Colonic mucosa (tissue), 4 donors: Measurements from ENCODE around the gene PARVG. TPM values are rescaled to one million over a fixed set of nuclear protein-coding genes. Genes with fewer than 3 reads are reported as not detected.

Experiments used
- DNase-seq: peaks from one replicate; pipeline ENCODE4 v3.0.0-alpha.2; 2020
- H3K27ac ChIP-seq: fragments of 200-600 bp; one replicate; pipeline ENCODE4 v1.8.0; 2021
- H3K27me3 ChIP-seq: fragments of 200-600 bp; one replicate; pipeline ENCODE4 v1.8.0; 2021
- H3K36me3 ChIP-seq: fragments of 200-600 bp; one replicate; pipeline ENCODE4 v1.8.0; 2021
- H3K4me1 ChIP-seq: fragments of 200-600 bp; one replicate; pipeline ENCODE4 v1.8.0; 2021; ENCODE audit warnings: mild to moderate bottlenecking
- H3K4me3 ChIP-seq: fragments of 200-600 bp; one replicate; pipeline ENCODE4 v1.8.0; 2021
- H3K9ac ChIP-seq, 2 donors: one replicate each; pipeline ENCODE4 v1.7.0; 2013; ENCODE audit warnings: control low read depth in 2 of 2, low read depth in 2 of 2, low read length in 2 of 2
- H3K9me3 ChIP-seq: fragments of 200-600 bp; one replicate; pipeline ENCODE4 v1.8.0; 2021
- intact Hi-C: fragments of 100-400 bp; cut with DNase I; formaldehyde crosslinking; loops from one replicate; pipeline ENCODE4 v1.14.1; 2022
- total RNA-seq, 2 donors: library from RNA; stranded (reverse); fragmentation: NEBNext Ultra II Directional in 1 of 2; extraction: Animal tissue kit (Norgen Biotek cat#: 25700) in 1 of 2; gene quantifications; one replicate each; pipeline ENCODE4 v1.2.1, GENCODE V29; 2021
- TF ChIP-seq, protein P1 (sequence below): fragments of 200-600 bp; IDR thresholded peaks from one replicate; pipeline ENCODE4 v1.8.0; 2022; ENCODE audit warnings: antibody characterized with exemption, mild to moderate bottlenecking
- donor health status: healthy.
- donor health status: DM: no; HTN: no; CAD: no.
- donor health status: DM: no; HTN: no; CAD: no.

The PARVG gene
- total RNA-seq, 2 donors from 2014 or later = 2.4 to 4.1 TPM

- Histone ChIP-seq H3K27ac (no peak overlapping the region), H3K9me3 (no peaks in the 10 kb centered on the region), H3K9ac (no peak overlapping the region), H3K4me1 (no peaks in the 10 kb centered on the region), H3K36me3 (no peaks in the 10 kb centered on the region), H3K4me3 (no peak overlapping the region), H3K27me3 (no peaks in the 10 kb centered on the region)
- intact Hi-C loops = no loop called here
- TF ChIP-seq, protein P1, sequence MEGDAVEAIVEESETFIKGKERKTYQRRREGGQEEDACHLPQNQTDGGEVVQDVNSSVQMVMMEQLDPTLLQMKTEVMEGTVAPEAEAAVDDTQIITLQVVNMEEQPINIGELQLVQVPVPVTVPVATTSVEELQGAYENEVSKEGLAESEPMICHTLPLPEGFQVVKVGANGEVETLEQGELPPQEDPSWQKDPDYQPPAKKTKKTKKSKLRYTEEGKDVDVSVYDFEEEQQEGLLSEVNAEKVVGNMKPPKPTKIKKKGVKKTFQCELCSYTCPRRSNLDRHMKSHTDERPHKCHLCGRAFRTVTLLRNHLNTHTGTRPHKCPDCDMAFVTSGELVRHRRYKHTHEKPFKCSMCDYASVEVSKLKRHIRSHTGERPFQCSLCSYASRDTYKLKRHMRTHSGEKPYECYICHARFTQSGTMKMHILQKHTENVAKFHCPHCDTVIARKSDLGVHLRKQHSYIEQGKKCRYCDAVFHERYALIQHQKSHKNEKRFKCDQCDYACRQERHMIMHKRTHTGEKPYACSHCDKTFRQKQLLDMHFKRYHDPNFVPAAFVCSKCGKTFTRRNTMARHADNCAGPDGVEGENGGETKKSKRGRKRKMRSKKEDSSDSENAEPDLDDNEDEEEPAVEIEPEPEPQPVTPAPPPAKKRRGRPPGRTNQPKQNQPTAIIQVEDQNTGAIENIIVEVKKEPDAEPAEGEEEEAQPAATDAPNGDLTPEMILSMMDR = no peak
- no peak for DNase-seq
Measured at GRCh38 chr22:44219101-44219870, 38.6 kb downstream of the PARVG start.

GRCh38 chr22:44220727-44221680 is 40.3 kb downstream of the PARVG start:
- Histone ChIP-seq H3K4me3 (no peak overlapping the region), H3K9me3 (no peaks in the 10 kb centered on the region), H3K27ac (no peak overlapping the region), H3K27me3 (no peaks in the 10 kb centered on the region), H3K36me3 (no peaks in the 10 kb centered on the region), H3K4me1 (no peaks in the 10 kb centered on the region), H3K9ac (no peak overlapping the region)
- no peak for DNase-seq
- TF ChIP-seq, protein P1 = no peak
- intact Hi-C loops = no loop called here

GRCh38 chr22:44221710-44222475 is 41.2 kb downstream of the PARVG start:
- no peaks in the 10 kb centered on the region for H3K27me3 ChIP-seq
- no peak for DNase-seq

GRCh38 chr22:44224166-44224565 is 43.4 kb downstream of the PARVG start:
- H3K4me3 ChIP-seq = no peak overlapping the region
- H3K27ac ChIP-seq = no peak overlapping the region
- no peaks in the 10 kb centered on the region for H3K4me1 ChIP-seq
- H3K9ac ChIP-seq = no peak overlapping the region
- H3K27me3 ChIP-seq = no peaks in the 10 kb centered on the region
- no peaks in the 10 kb centered on the region for H3K36me3 ChIP-seq
- intact Hi-C loops = no loop called here
- DNase-seq = no peak
- H3K9me3 ChIP-seq = no peaks in the 10 kb centered on the region
- TF ChIP-seq, protein P1 = no peak

More at GRCh38 chr22:44221710-44222475, 41.2 kb downstream of the PARVG start:
- TF ChIP-seq, protein P1 = no peak
- H3K27ac ChIP-seq = no peak overlapping the region
- H3K36me3 ChIP-seq = no peaks in the 10 kb centered on the region
- intact Hi-C loops = no loop called here
- H3K4me1 ChIP-seq = no peaks in the 10 kb centered on the region
- no peaks in the 10 kb centered on the region for H3K9me3 ChIP-seq
- H3K9ac ChIP-seq = no peak overlapping the region
- H3K4me3 ChIP-seq = no peak overlapping the region

DNA sequence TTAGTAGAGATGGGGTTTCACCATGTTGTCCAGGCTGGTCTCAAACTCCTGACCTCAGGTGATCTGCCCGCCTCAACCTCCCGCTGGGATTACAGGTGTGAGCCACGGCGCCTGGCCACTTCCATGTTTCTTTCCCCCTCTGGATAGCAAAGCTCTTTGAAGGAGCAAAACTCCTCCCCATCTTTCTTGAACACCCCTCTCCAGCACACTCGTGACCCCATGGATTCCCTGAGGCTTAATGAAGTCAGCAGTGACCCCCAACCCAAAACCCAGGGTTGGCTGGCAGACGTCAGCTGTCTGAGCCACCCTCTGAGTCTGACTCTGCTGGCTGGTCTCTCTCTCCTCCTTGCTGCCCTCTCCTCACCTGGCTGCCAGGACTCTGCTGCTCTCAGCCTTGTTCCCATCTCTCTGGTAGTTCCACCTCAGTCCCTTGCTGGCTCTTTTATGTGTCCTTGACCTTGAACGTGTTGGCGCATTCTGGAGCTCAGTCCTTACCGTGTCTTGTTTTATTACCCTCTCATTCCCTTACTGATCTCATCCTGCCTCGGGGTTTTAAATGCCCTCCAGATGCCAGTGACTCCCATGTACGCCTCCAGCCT is 44.5 kb downstream of the PARVG start:
- H3K36me3 ChIP-seq = no peaks in the 10 kb centered on the region
- H3K9me3 ChIP-seq = no peaks in the 10 kb centered on the region
- H3K9ac ChIP-seq = no peak overlapping the region
- intact Hi-C loops = no loop called here
- no peak for DNase-seq
- H3K4me1 ChIP-seq = no peaks in the 10 kb centered on the region
- H3K27me3 ChIP-seq = no peaks in the 10 kb centered on the region
- no peak overlapping the region for H3K4me3 ChIP-seq
- TF ChIP-seq, protein P1 = no peak
- no peak overlapping the region for H3K27ac ChIP-seq
